ENCODE measurements around the gene KIAA1755.

The KIAA1755 gene

DNA sequence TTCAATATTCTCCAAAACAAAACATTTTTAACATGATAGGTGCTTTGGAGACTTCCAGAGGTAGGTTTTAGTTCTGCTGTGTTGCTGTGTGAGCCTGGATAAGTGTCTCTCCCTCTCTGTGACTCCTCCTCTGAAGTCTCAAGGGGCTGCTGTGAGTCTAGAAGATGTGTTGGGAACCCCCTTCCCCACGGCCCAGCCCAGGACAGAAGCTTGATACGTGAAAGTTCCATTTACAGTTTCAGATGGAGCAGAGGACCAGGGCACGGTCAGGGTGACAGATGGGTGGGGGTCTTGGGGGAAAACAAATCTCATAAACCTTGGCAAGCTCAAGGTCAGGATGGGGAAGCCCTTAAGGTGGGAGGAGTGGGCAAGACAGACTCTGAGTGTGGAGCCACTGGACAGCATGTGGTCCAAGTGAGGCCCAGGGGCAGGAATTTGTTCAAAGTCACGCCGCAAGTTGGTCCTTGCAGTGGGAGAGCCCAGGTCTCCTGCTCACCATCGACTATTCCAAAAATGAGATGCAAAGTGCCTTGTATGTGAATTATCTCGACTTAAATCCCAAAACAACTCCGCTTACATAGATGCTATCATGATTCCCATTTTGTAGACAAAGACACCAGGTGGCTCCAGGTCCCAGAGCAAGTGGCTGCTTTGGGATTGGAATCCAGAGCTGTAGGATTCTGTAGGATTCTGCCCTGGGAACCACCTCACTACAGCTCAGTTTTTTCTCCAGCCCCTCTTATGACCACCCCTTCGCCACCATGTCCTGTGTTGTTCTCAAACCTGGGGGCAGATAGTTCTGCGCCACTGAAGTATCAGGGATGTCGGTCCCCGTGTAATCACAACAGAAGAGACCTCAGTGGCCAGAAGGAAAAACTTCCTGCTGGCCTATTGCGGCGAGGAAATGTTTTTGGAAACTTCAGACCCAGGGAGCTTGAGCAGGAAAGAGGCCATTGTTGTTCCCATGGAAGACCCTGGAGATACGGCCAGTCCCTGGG lies 97.4 kb downstream of the KIAA1755 start:
- CTCF ChIA-PET = interaction anchor here (0.9 to 2.6 kb wide), 5 partner anchors 8 to 90 kb away, joined by 3 to 13 read pairs (median 5); no protein-coding TSS in a partner anchor
- H3K4me3 ChIP-seq (ENCODE audit: control insufficient read depth in 1 of 7, extremely low read depth in 1 of 7, insufficient read depth in 4 of 7, low read depth in 2 of 7, low read length in 6 of 7) = no peak overlapping the region
- WGBS (ENCODE audit: insufficient coverage) = 82% methylated on average over 12 of the region's 15 CpGs

DNA sequence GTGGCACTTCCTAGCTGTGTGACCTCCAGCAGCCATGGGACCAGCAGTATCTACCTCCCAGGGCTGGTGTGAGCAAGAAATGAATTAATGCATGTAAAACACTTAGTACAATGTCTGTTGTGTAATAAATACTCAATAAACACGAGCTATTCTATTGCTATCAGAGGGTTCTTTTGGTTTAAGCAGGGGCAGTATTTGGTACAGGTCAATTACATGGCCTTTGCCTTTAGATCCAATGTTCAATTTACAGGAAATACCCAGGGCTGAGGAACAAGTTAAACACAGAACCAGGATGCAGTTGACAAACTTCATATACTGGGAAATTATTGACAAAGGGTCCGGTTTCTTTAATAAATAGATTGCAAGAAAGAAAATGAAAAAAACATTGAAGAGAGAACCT lies 98.4 kb downstream of the KIAA1755 start:
- Histone ChIP-seq H3K4me1 (ENCODE audit: control extremely low read depth in 1 of 4, control insufficient read depth in 4 of 4, insufficient read depth in 4 of 4, low read length in 3 of 4) (peaks cover 0 to 7% (median 6%) of the 10 kb centered on the region in 4 experiments), H3K4me3 (ENCODE audit: control insufficient read depth in 1 of 7, extremely low read depth in 1 of 7, insufficient read depth in 4 of 7, low read depth in 2 of 7, low read length in 6 of 7) (no peak overlapping the region), H3K36me3 (ENCODE audit: control insufficient read depth in 4 of 4, insufficient read depth in 4 of 4, low read length in 3 of 4) (no peaks in the 10 kb centered on the region), H3K27me3 (replicated peaks in 2 of 5; ENCODE audit: control insufficient read depth in 4 of 5, insufficient read depth in 5 of 5, low read length in 4 of 5) (peaks cover 0 to 22% (median 2%) of the 10 kb centered on the region in 5 experiments), H3K27ac (ENCODE audit: insufficient read depth in 1 of 2, low read depth in 1 of 2, low read length in 2 of 2, poor library complexity in 1 of 2, severe bottlenecking in 2 of 2) (no peak overlapping the region), H3K9me3 (ENCODE audit: control extremely low read depth in 1 of 5, control insufficient read depth in 4 of 5, insufficient read depth in 2 of 5, low read depth in 1 of 5, low read length in 4 of 5) (no peaks in the 10 kb centered on the region)
- no CpG with 5 or more reads among the region's 2 CpGs for WGBS (ENCODE audit: insufficient coverage)
- POLR2A ChIA-PET = no interaction called here
- no peak for DNase-seq
- CTCF ChIA-PET = interaction anchor here (0.9 to 1.6 kb wide), 3 partner anchors 16 to 105 kb away, joined by 3 to 4 read pairs (median 3); no protein-coding TSS in a partner anchor

More for the DNA sequence above, 97.4 kb downstream of the KIAA1755 start:
- Histone ChIP-seq H3K9me3 (ENCODE audit: control extremely low read depth in 1 of 5, control insufficient read depth in 4 of 5, insufficient read depth in 2 of 5, low read depth in 1 of 5, low read length in 4 of 5) (no peaks in the 10 kb centered on the region), H3K36me3 (ENCODE audit: control insufficient read depth in 4 of 4, insufficient read depth in 4 of 4, low read length in 3 of 4) (no peaks in the 10 kb centered on the region), H3K4me1 (ENCODE audit: control extremely low read depth in 1 of 4, control insufficient read depth in 4 of 4, insufficient read depth in 4 of 4, low read length in 3 of 4) (peaks cover 0 to 12% (median 6%) of the 10 kb centered on the region in 4 experiments), H3K27ac (ENCODE audit: insufficient read depth in 1 of 2, low read depth in 1 of 2, low read length in 2 of 2, poor library complexity in 1 of 2, severe bottlenecking in 2 of 2) (no peak overlapping the region), H3K27me3 (replicated peaks in 2 of 5; ENCODE audit: control insufficient read depth in 4 of 5, insufficient read depth in 5 of 5, low read length in 4 of 5) (peaks cover 0 to 22% (median 2%) of the 10 kb centered on the region in 5 experiments)
- no peak for DNase-seq
- POLR2A ChIA-PET = interaction anchor here (0.7 kb wide), 1 partner anchor 9 kb away, joined by 5 read pairs; no protein-coding TSS in a partner anchor

DNA sequence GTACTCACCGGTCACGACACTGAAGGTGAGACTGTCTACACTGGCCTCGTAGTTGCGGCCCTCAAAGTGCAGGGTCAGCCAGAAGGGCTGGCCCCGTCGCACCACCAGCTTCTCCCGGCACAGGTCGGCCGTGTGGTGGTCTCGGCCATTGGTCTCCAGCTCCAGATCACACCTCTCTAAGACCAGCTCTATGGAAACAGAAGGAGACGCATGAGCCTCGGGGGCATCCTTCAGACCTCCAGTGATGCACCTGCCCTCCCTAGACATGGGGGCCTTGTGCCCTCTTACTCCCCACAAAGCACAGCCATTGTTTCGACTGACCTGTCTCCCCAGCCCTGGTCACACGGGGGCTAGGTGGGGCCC lies 99.1 kb downstream of the KIAA1755 start:
- Histone ChIP-seq H3K27me3 (replicated peaks in 2 of 5; ENCODE audit: control insufficient read depth in 4 of 5, insufficient read depth in 5 of 5, low read length in 4 of 5) (peaks cover 0 to 22% (median 2%) of the 10 kb centered on the region in 5 experiments), H3K27ac (ENCODE audit: insufficient read depth in 1 of 2, low read depth in 1 of 2, low read length in 2 of 2, poor library complexity in 1 of 2, severe bottlenecking in 2 of 2) (no peak overlapping the region), H3K4me1 (ENCODE audit: control extremely low read depth in 1 of 4, control insufficient read depth in 4 of 4, insufficient read depth in 4 of 4, low read length in 3 of 4) (peaks cover 0 to 7% (median 6%) of the 10 kb centered on the region in 4 experiments), H3K4me3 (ENCODE audit: control insufficient read depth in 1 of 7, extremely low read depth in 1 of 7, insufficient read depth in 4 of 7, low read depth in 2 of 7, low read length in 6 of 7) (no peak overlapping the region), H3K9me3 (ENCODE audit: control extremely low read depth in 1 of 5, control insufficient read depth in 4 of 5, insufficient read depth in 2 of 5, low read depth in 1 of 5, low read length in 4 of 5) (no peaks in the 10 kb centered on the region), H3K36me3 (ENCODE audit: control insufficient read depth in 4 of 4, insufficient read depth in 4 of 4, low read length in 3 of 4) (no peaks in the 10 kb centered on the region)
- ChIA-PET POLR2A (no interaction called here), CTCF (interaction anchor here (0.9 to 1.6 kb wide), 3 partner anchors 17 to 104 kb away, joined by 3 to 4 read pairs (median 3); no protein-coding TSS in a partner anchor)
- no peak for DNase-seq
- WGBS (ENCODE audit: insufficient coverage) = 94% methylated on average over 2 of the region's 14 CpGs
